Endodermal cell (in vitro differentiated cells): Measurements from ENCODE around the gene MAP4K4. TPM values are rescaled to one million over a fixed set of nuclear protein-coding genes. Genes with fewer than 3 reads are reported as not detected.
"Not testable (repeated sequence)": the region's sequence is repeated elsewhere in the genome, so short reads cannot be mapped to it uniquely, and the experiment has no call there.

Experiments
- DNase-seq: peaks from one replicate; pipeline ENCODE4 v3.0.0-alpha.2; 2017
- H3K27ac ChIP-seq: 2 replicates; pipeline ENCODE4 v1.5.1; 2013; ENCODE audit warnings: mild to moderate bottlenecking, low read depth, low read length, moderate library complexity
- H3K27me3 ChIP-seq: 2 replicates; pipeline ENCODE4 v1.6.1; 2013; ENCODE audit warnings: mild to moderate bottlenecking, low read length, moderate library complexity; ENCODE audit not compliant: insufficient read depth, control insufficient read depth, poor library complexity, severe bottlenecking
- H3K36me3 ChIP-seq: 2 replicates; pipeline ENCODE4 v1.7.0; 2013; ENCODE audit warnings: mild to moderate bottlenecking, low read length, moderate library complexity; ENCODE audit not compliant: control insufficient read depth, insufficient read depth
- H3K4me1 ChIP-seq: one replicate; pipeline ENCODE4 v1.7.0; 2013; ENCODE audit warnings: low read length; ENCODE audit not compliant: control insufficient read depth, insufficient read depth
- H3K4me3 ChIP-seq: 2 replicates; pipeline ENCODE4 v1.5.1; 2013; ENCODE audit warnings: mild to moderate bottlenecking, low read length, moderate library complexity
- H3K9ac ChIP-seq: 2 replicates; pipeline ENCODE4 v1.6.1; 2013; ENCODE audit warnings: mild to moderate bottlenecking, low read length, moderate library complexity; ENCODE audit not compliant: poor library complexity, severe bottlenecking; ENCODE audit errors: extremely low read depth
- H3K9me3 ChIP-seq: 2 replicates; pipeline ENCODE4 v1.6.1; 2013; ENCODE audit warnings: mild to moderate bottlenecking, low read length, moderate library complexity; ENCODE audit not compliant: control insufficient read depth
- H3K27ac Mint-ChIP-seq: 2 replicates; pipeline ENCODE4 v1.8.0; 2020; ENCODE audit warnings: mixed read lengths
- H3K27me3 Mint-ChIP-seq: 2 replicates; pipeline ENCODE4 v1.8.0; 2021; ENCODE audit warnings: mild to moderate bottlenecking, mixed read lengths; ENCODE audit not compliant: insufficient read depth
- H3K36me3 Mint-ChIP-seq: 2 replicates; pipeline ENCODE4 v1.8.0; 2020; ENCODE audit warnings: low read depth, mixed read lengths
- H3K4me1 Mint-ChIP-seq: 2 replicates; pipeline ENCODE4 v1.8.0; 2020; ENCODE audit warnings: mixed read lengths
- H3K4me3 Mint-ChIP-seq: 2 replicates; pipeline ENCODE4 v1.8.0; 2020; ENCODE audit warnings: mild to moderate bottlenecking, moderate library complexity, mixed read lengths
- H3K9me3 Mint-ChIP-seq: 2 replicates; pipeline ENCODE4 v1.8.0; 2020; ENCODE audit warnings: mild to moderate bottlenecking, mixed read lengths
- CTCF ChIP-seq: fragments of 200-600 bp; sonication (generic); conservative IDR thresholded peaks from 2 replicates; pipeline ENCODE4 v1.5.0; 2021; ENCODE audit warnings: antibody characterized with exemption, mild to moderate bottlenecking
- WGBS, 2 experiments: methylation state at CpG; one replicate each; pipeline versions ENCODE4 v1.1.5 to v1.1.7; 2013; ENCODE audit warnings: missing lambda C conversion rate in 2 of 2, mixed read lengths in 1 of 2; ENCODE audit not compliant: insufficient coverage in 1 of 2, insufficient read length in 1 of 2; 5-methylcytosine and 5-hydroxymethylcytosine counted together
- total RNA-seq, 2 donors: library from RNA; stranded (reverse); fragmentation: NEBNext Ultra II Directional in 1 of 2; extraction: Animal tissue kit (Norgen Biotek cat#: 25700) in 1 of 2; gene quantifications; 2 replicates in 1 of 2; 3 replicates in 1 of 2; pipeline ENCODE4 v1.2.1, GENCODE V29; 2021

The MAP4K4 gene
- total RNA-seq, 2 donors from 2014 or later, result 130 to 142 TPM

GRCh38 chr2:101931402-101931801 is 233.9 kb downstream of the MAP4K4 start:
- H3K36me3 ChIP-seq, result no peaks in the 10 kb centered on the region
- H3K27me3 Mint-ChIP-seq, result no peaks in the 10 kb centered on the region
- DNase-seq, result no peak
- no peak for TF ChIP-seq CTCF
- no peak overlapping the region for H3K27ac Mint-ChIP-seq
- H3K4me3 ChIP-seq, result no peak overlapping the region
- H3K9me3 Mint-ChIP-seq, result peaks cover 34% of the 10 kb centered on the region
- no peaks in the 10 kb centered on the region for H3K27me3 ChIP-seq
- no peaks in the 10 kb centered on the region for H3K36me3 Mint-ChIP-seq
- H3K27ac ChIP-seq, result no peak overlapping the region
- no peaks in the 10 kb centered on the region for H3K4me1 ChIP-seq
- H3K9me3 ChIP-seq, result peaks cover 23% of the 10 kb centered on the region
- H3K4me3 Mint-ChIP-seq, result no peak overlapping the region
- H3K9ac ChIP-seq, result no peak overlapping the region
- no peaks in the 10 kb centered on the region for H3K4me1 Mint-ChIP-seq
- 93 to 94% methylated on average over 2 to 3 of the region's 3 CpGs for WGBS, 2 experiments

- H3K9me3 Mint-ChIP-seq, H3K4me1 ChIP-seq, H3K36me3 Mint-ChIP-seq, H3K27me3 ChIP-seq, H3K27ac Mint-ChIP-seq, H3K4me3 Mint-ChIP-seq, H3K9me3 ChIP-seq, H3K36me3 ChIP-seq, H3K4me1 Mint-ChIP-seq, H3K4me3 ChIP-seq, H3K9ac ChIP-seq, H3K27me3 Mint-ChIP-seq, H3K27ac ChIP-seq: not testable (repeated sequence)
- peak; percentile 66 for DNase-seq
- 84% methylated on average over 4 of the region's 4 CpGs; no CpG with 5 or more reads in 1 of the 2 experiments for WGBS, 2 experiments
Measured at GRCh38 chr2:101935764-101936163, 238.3 kb downstream of the MAP4K4 start.

GRCh38 chr2:101942851-101943250 is 245.3 kb downstream of the MAP4K4 start:
- 99 to 100% methylated on average over 1 to 3 of the region's 3 CpGs for WGBS, 2 experiments
- H3K27me3 Mint-ChIP-seq, result no peaks in the 10 kb centered on the region
- H3K9me3 Mint-ChIP-seq, result peaks cover 4% of the 10 kb centered on the region
- H3K4me3 Mint-ChIP-seq, result no peak overlapping the region
- H3K36me3 Mint-ChIP-seq, result no peaks in the 10 kb centered on the region
- Histone ChIP-seq H3K4me1 (no peaks in the 10 kb centered on the region), H3K9ac (no peak overlapping the region), H3K36me3 (no peaks in the 10 kb centered on the region), H3K27ac (no peak overlapping the region), H3K4me3 (no peak overlapping the region), H3K9me3 (no peaks in the 10 kb centered on the region), H3K27me3 (no peaks in the 10 kb centered on the region)
- no peaks in the 10 kb centered on the region for H3K4me1 Mint-ChIP-seq
- TF ChIP-seq CTCF, result no peak
- no peak overlapping the region for H3K27ac Mint-ChIP-seq
- DNase-seq, result no peak

Other genes starting within 250 kb of the MAP4K4 start
- gene RFX8, start 222.6 kb upstream of the MAP4K4 start, total RNA-seq, result not detected